Rectal smooth muscle tissue (tissue), 1 donor: ENCODE results near the gene TTC16.

Experiments used
- H3K27ac ChIP-seq: one replicate; pipeline ENCODE4 v1.7.0; 2013; ENCODE audit warnings: low read depth, low read length, inconsistent platforms
- H3K27me3 ChIP-seq: one replicate; pipeline ENCODE4 v1.7.0; 2013; ENCODE audit warnings: low read length; ENCODE audit not compliant: control insufficient read depth, insufficient read depth
- H3K36me3 ChIP-seq: one replicate; pipeline ENCODE4 v1.7.0; 2013; ENCODE audit warnings: low read length; ENCODE audit not compliant: control insufficient read depth, insufficient read depth
- H3K4me1 ChIP-seq: one replicate; pipeline ENCODE4 v1.7.0; 2013; ENCODE audit warnings: low read length; ENCODE audit not compliant: control insufficient read depth, insufficient read depth
- H3K4me3 ChIP-seq: one replicate; pipeline ENCODE4 v1.7.0; 2013; ENCODE audit warnings: low read length
- H3K9ac ChIP-seq: one replicate; pipeline ENCODE4 v1.7.0; 2013; ENCODE audit warnings: low read length

TTC16 gene

GRCh38 chr9:127700594-127701255, 15.2 kb upstream of the TTC16 start:
- Histone ChIP-seq H3K4me3 (no peak overlapping the region), H3K4me1 (no peaks in the 10 kb centered on the region), H3K9ac (no peak overlapping the region), H3K27ac (no peak overlapping the region), H3K36me3 (no peaks in the 10 kb centered on the region), H3K27me3 (no peaks in the 10 kb centered on the region)

DNA sequence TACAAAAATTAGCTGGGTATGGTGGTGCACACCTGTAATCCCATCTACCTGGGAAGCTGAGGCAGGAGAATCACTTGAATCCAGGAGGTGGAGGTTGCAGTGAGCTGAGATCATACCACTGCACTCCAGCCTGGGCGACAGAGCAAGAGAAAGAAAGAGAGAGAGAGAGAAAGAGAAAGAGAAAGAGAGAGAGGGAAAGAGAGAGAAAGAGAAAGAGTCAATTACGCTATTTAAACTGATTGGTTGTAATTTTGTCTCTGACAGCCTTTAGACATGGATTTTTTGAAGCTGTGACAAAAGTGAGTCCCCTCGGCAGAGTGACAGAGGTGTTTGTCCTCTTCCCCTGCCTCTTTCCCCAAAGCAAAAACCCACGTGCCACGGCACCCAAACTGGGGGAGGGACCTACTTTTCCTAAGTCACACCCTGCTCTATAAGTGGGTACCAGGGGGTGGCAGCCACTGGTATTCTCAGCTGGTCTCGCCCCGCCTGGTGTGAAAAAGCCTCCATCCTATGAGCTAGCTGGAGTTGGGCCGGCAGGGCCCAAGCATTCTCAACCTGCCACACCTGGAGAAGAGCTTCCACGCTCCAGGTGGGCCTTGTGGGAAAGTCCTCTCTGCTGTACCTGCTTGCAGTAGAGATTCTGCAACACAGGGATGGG, 12.5 kb upstream of the TTC16 start:
- Histone ChIP-seq H3K27ac (no peak overlapping the region), H3K4me3 (no peak overlapping the region), H3K9ac (no peak overlapping the region), H3K4me1 (no peaks in the 10 kb centered on the region), H3K36me3 (no peaks in the 10 kb centered on the region), H3K27me3 (no peaks in the 10 kb centered on the region)

DNA sequence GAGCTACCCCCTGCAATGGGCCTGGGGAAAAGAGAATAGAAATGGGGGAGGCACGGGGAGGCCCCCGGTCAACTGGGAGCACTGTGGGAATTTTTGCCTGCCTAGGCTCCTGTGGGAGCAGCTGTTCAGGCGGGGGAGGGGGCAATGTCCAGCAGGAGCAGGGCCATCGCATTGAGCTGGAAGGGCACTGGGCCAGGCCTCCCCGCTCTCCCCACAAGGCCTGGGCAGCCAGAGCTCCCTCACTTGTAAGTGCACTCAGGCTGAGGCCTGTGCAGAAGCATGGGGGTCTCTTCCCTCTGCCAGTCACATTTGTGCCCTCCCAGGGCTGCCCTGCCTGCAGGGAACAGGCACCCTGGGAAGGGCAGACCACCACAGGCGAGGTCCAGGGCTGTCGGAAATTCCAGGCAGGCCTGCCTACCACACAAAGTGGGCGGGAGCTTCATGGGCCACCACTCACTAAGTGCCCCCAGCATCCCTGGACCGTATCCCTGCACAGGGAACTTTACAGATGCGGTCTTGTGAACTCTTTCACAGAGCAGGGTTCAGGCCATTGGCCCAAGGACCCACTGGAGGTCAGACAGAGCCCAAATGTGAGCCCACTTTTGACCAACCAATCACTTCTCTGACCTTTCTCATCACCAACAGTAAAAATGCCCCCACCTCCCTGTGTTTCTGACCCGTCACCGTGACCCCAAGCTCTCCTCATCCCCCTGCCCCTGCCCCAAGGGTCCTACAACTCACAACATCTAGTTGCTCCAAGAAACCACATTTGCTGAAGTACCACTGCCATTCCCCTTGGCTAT, 10.1 kb upstream of the TTC16 start:
- Histone ChIP-seq H3K4me1 (no peaks in the 10 kb centered on the region), H3K27ac (no peak overlapping the region), H3K9ac (no peak overlapping the region), H3K4me3 (no peak overlapping the region), H3K27me3 (no peaks in the 10 kb centered on the region), H3K36me3 (no peaks in the 10 kb centered on the region)

GRCh38 chr9:127706836-127707241, 9.0 kb upstream of the TTC16 start, which contains the start of gene CFAP157:
Gene CFAP157 (plus strand): TSS chr9:127706988. CDS start chr9:127707032, 44 bp downstream.
- Histone ChIP-seq H3K4me1 (no peaks in the 10 kb centered on the region), H3K36me3 (no peaks in the 10 kb centered on the region), H3K27me3 (no peaks in the 10 kb centered on the region), H3K27ac (no peak within 1 kb of the TSS), H3K9ac (no peak within 1 kb of the TSS), H3K4me3 (no peak within 1 kb of the TSS)

GRCh38 chr9:127707766-127708165, 8.1 kb upstream of the TTC16 start:
- no peaks in the 10 kb centered on the region for H3K27me3 ChIP-seq
- no peaks in the 10 kb centered on the region for H3K4me1 ChIP-seq
- no peak overlapping the region for H3K9ac ChIP-seq
- no peak overlapping the region for H3K4me3 ChIP-seq
- no peak overlapping the region for H3K27ac ChIP-seq
- H3K36me3 ChIP-seq = no peaks in the 10 kb centered on the region

GRCh38 chr9:127708952-127709587, 6.8 kb upstream of the TTC16 start:
- no peaks in the 10 kb centered on the region for H3K4me1 ChIP-seq
- no peaks in the 10 kb centered on the region for H3K36me3 ChIP-seq

GRCh38 chr9:127710204-127710783, 5.6 kb upstream of the TTC16 start:
- peaks cover 3% of the 10 kb centered on the region for H3K4me1 ChIP-seq
- no peak overlapping the region for H3K4me3 ChIP-seq
- no peaks in the 10 kb centered on the region for H3K36me3 ChIP-seq
- H3K9ac ChIP-seq = no peak overlapping the region
- no peaks in the 10 kb centered on the region for H3K27me3 ChIP-seq
- H3K27ac ChIP-seq = no peak overlapping the region

More at GRCh38 chr9:127708952-127709587, 6.8 kb upstream of the TTC16 start:
- Histone ChIP-seq H3K4me3 (no peak overlapping the region), H3K9ac (no peak overlapping the region), H3K27ac (no peak overlapping the region), H3K27me3 (no peaks in the 10 kb centered on the region)

DNA sequence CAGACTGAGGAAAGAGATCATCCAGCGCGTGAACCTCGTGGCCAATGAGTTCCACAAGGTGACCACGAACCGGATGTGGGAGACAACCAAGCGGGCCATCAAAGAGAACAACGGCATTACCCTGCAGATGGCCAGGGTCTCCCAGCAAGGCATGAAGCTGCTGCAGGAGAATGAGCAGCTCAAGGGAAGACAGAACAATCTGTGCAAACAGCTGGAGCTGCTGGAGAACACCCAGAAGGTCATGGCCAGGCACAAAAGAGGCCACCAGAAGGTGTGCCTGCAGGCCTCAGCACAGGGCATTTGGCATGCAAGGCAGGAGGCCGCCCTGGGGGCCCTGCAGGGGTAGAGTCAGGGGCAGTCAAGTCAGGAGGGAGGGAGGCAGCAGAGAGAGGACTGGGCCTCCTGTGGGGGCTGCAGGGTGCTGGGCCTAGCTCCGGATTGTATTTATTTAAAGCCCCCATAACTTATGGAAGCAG, 4.6 kb upstream of the TTC16 start:
- Histone ChIP-seq H3K4me3 (no peak overlapping the region), H3K27me3 (no peaks in the 10 kb centered on the region), H3K27ac (no peak overlapping the region), H3K36me3 (no peaks in the 10 kb centered on the region), H3K9ac (no peak overlapping the region), H3K4me1 (peaks cover 3% of the 10 kb centered on the region)

DNA sequence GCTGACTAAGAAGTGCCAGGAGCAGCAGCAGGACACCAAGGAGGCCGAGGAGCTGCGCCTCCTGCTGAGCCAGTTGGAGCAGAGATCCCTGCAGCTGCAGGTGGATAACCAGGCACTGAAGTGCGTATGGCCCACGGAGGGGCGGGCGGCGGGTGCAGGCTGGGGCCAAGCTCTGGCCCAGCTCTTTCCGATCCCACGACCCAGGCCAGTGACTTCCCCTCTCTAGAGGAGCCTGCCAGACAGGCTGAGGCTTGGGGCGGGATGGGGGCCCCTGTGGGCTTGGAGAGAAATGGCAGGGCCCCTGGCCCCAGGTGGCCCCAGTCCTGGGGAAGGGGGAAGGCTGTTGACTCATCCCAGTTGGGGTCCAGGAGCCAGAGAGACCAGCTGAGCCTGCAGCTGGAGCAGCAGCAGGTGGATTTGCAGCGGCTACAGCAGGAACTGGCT, 4.0 kb upstream of the TTC16 start:
- Histone ChIP-seq H3K9ac (no peak overlapping the region), H3K4me3 (no peak overlapping the region), H3K27ac (no peak overlapping the region), H3K27me3 (no peaks in the 10 kb centered on the region), H3K36me3 (no peaks in the 10 kb centered on the region), H3K4me1 (peaks cover 3% of the 10 kb centered on the region)

GRCh38 chr9:127712371-127712770, 3.5 kb upstream of the TTC16 start:
- Histone ChIP-seq H3K4me3 (no peak overlapping the region), H3K36me3 (no peaks in the 10 kb centered on the region), H3K9ac (no peak overlapping the region), H3K27me3 (no peaks in the 10 kb centered on the region), H3K4me1 (peaks cover 3% of the 10 kb centered on the region), H3K27ac (no peak overlapping the region)

DNA sequence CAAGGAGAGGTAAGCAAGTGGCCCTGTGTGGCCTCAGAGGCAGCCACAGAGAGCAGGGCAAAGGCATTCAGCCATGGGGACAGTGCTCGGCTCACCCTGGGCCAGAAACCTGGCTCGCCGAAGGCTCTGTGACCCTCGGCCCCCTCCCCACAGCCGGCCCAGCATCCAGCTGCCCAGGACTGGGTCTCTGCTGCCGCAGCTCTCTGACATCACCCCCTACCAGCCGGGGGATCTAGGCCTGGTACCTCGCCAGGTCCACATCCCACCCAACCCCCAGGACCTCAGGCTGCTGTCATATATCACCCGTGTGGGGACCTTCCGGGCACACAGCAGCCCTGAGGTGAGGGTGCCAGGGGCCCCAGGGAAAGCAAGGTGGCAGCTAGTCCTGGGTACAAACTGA, 3.0 kb upstream of the TTC16 start:
- H3K36me3 ChIP-seq = no peaks in the 10 kb centered on the region
- peaks cover 3% of the 10 kb centered on the region for H3K4me1 ChIP-seq
- no peaks in the 10 kb centered on the region for H3K27me3 ChIP-seq
- H3K27ac ChIP-seq = no peak overlapping the region
- H3K4me3 ChIP-seq = no peak overlapping the region
- no peak overlapping the region for H3K9ac ChIP-seq
